Renal cortical epithelial cell (primary cell): ENCODE measurements around the gene NTRK1. TPM values are rescaled to one million over a fixed set of nuclear protein-coding genes. Genes with fewer than 3 reads are reported as not detected.
A peak's percentile ranks its signal among the peaks of the same experiment; 100 is the strongest.

Source experiments
- DNase-seq: peaks from one replicate; pipeline ENCODE4 v3.0.0-alpha.2; 2011; ENCODE audit warnings: low read depth
- total RNA-seq: library from RNA; depleted of rRNA; stranded (reverse); fragments of >200 nt; gene quantifications from 2 replicates; pipeline ENCODE4 v1.2.3, GENCODE V29; 2014

NTRK1 gene
- not detected in 2 replicates for total RNA-seq

- no peak for DNase-seq
These were observed at the start of gene NTRK1 for GRCh38 chr1:156860628-156861423. Gene NTRK1 (plus strand): TSS chr1:156860865. CDS start chr1:156860935, 70 bp downstream.

- no peak for DNase-seq
These were observed 49.5 kb upstream of the NTRK1 start for GRCh38 chr1:156811168-156811567.

GRCh38 chr1:156812293-156812990 lies 48.2 kb upstream of the NTRK1 start:
- no peak for DNase-seq

DNA sequence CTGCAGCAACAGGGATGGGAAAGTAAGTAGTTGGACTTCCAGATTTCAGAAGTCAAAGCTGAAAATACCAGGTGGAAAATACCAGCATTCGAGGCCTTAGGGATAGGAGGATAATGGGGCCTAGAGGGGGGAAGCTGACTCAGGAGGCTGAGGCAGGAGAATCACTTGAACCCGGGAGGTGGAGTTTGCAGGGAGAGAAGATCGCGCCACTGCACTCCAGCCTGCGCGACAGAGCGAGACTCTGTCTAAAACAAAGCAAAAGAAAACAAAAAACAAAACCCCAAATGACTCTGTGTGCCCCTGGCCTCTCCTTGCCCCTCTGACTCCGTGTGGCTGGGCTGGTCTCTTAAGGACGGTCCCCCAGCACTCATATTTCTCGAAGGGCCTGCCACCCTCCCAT lies 47.4 kb upstream of the NTRK1 start:
- no peak for DNase-seq

DNA sequence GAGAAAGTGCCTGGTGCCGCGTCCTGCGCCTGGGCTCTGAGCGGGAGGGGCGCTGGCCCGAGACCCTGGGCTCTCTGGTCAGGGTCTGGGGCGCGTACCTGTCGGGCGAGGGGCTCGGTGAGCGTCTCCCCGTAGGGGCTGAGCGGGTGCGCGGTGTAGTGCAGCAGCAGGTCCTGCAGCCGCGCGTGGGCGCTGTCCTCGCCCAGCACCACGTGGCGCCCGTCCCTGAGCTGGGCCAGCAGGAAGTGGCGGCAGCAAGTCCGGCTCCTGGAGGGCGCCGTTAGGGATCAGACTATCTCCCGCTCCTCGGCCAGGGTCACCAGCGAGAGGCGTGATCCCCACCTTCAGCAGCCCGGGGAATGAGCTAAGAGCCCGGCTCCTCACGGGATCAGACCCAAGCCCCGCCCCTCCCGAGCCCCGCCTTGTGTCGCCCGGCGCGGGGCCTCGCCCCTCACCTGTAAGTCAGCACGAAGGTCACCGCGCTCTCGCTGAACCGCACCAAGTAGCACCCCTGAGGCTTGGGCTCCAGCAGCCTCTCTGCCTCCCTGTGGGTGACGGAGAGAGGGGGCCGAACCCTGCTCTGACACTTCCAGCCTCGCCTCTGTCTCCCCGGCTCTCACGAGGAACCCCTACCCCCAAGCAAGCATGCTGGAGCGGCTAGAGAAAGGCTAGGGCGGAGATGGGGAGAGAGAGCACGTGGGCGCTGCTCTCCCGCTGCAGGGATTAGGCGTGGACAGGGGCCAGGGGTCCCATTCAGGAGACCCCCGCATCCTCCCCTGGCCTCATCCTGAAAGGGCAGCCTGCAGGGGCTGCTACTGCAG lies 46.7 kb upstream of the NTRK1 start:
- peak; percentile 30 for DNase-seq

GRCh38 chr1:156814571-156815260 lies 45.9 kb upstream of the NTRK1 start:
- no peak for DNase-seq

GRCh38 chr1:156815307-156815826 lies 45.3 kb upstream of the NTRK1 start:
- DNase-seq, result no peak

DNA sequence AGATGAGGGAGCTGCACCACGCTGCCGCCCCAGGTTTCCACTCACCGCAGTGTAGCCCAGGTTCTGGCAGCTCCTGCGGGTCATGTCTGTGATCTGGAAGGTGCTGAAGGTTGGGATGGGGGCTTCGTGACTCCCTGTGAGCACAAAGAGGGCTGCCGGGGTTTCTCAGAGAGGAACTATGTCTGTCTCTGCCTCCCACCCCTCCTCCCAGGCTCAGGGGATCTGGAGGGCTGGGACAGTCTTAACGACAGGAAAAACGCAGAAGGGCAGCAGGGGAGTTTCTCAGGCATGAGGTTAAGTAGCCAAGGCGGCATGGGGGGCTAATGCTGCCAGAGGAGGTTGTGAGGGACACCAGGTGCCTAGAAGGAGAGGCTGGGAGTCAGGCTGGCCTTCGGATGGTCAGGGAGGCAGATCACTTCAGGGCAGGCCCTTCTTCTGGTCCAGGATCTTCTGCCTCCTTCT lies 44.7 kb upstream of the NTRK1 start:
- DNase-seq, result no peak

GRCh38 chr1:156816561-156817328 lies 43.9 kb upstream of the NTRK1 start, which contains the start of gene SH2D2A:
Gene SH2D2A (minus strand): TSS chr1:156816848. CDS start chr1:156816708, 140 bp downstream.
- DNase-seq, result no peak

- DNase-seq, result no peak
These were observed 38.9 kb upstream of the NTRK1 start for GRCh38 chr1:156821801-156822200.

GRCh38 chr1:156822680-156823079 lies 38.0 kb upstream of the NTRK1 start:
- DNase-seq, result no peak

DNA sequence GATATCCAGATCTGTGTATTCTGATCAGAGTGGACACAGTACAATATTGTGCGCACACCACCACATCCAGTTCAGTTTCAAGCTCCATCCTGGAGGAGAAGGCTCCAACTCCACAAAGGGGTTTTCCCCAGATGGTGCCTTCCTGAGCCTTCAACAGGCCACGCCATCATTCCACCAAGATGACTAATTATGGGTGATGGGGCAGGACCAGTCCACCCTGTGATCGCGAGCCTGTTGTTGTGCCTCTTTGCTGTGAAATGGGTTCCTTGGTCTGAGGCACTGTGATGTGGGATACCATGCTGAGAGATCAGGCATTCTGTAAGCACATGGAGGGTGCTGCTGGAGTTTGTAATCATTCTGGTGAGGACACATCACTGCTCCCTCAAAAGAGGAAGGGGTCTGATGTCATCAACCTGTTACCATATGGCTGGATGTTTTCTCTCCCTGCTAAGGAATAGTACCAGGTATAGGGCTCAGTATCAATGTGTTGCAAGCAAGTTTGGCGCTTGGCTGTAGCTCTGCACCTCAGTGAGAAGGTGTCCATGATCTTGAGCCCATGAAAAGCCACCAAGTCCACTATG lies 37.4 kb upstream of the NTRK1 start:
- no peak for DNase-seq

GRCh38 chr1:156826630-156827029 lies 34.0 kb upstream of the NTRK1 start:
- no peak for DNase-seq

- no peak for DNase-seq
These were observed 32.1 kb upstream of the NTRK1 start for GRCh38 chr1:156828400-156829124.

DNA sequence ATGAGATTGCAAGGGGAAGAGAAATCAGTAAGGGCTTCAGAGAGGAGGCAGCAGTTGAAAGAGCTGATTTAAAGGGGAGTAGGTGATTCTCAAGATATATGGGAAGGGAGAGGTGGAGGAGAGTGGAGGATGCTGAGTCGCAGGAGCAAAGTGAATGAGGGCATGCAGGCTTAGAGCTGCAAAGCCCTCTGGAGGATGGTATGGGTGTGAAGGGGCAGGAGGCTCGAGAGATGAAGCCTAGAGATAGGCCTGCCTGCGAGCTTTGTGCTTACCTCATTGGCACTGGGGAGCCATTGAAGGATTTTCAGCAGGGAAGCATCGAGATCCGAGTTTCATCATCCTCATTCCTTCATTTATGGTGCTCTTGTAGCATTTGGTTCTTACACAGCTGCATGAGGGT lies 28.2 kb upstream of the NTRK1 start:
- no peak for DNase-seq

- no peak for DNase-seq
These were observed 27.1 kb upstream of the NTRK1 start for GRCh38 chr1:156833603-156834002.

DNA sequence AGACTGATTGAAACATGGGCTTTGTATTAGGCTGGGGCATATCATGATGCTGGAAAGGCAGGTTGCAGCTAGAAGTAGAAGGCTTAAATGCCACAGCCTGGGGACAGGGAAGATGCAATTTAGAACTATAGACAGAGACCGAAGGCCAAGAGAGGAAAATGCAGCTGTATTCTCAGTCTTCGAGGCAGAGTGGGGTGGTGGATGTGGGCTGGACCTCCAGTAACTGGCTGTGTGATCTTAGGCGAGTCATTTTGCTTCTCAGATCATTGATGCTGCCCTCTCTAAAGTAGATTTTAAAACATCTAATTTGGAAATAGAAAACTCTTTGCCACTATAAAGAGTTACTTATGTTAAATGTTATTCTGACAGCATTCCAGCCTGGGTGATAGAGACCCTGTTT lies 26.3 kb upstream of the NTRK1 start:
- DNase-seq, result no peak

GRCh38 chr1:156836041-156836654 lies 24.5 kb upstream of the NTRK1 start:
- no peak for DNase-seq

DNA sequence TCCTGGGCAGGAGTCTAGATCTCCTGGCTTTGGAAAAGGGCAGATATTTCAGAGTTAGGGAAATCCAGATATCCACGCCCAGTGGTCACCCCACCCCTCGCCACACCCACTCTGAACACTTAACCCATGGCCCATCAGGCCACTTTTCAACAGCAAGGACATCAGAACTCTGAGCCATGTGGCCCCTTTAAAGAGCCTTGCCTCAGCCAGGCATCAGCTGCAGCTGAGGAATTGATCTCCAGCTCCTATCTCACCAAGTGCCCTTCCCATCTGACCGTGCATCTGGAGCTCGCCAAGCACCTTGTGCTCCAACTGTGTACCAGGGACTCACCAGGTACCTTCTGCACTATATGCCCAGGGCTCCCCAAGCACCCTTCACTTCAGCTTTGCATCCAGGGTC lies 23.8 kb upstream of the NTRK1 start:
- DNase-seq, result no peak
